NCI-H2107 treated with DMSO at 0.1 percent for 48 hours (cell line): ENCODE measurements around the gene AGXT.

Experiments
- DNase-seq: peaks from one replicate; lab custom pipeline; 2025; ENCODE audit not compliant: unreplicated experiment; lab: John Stamatoyannopoulos, UW

Gene AGXT

DNA sequence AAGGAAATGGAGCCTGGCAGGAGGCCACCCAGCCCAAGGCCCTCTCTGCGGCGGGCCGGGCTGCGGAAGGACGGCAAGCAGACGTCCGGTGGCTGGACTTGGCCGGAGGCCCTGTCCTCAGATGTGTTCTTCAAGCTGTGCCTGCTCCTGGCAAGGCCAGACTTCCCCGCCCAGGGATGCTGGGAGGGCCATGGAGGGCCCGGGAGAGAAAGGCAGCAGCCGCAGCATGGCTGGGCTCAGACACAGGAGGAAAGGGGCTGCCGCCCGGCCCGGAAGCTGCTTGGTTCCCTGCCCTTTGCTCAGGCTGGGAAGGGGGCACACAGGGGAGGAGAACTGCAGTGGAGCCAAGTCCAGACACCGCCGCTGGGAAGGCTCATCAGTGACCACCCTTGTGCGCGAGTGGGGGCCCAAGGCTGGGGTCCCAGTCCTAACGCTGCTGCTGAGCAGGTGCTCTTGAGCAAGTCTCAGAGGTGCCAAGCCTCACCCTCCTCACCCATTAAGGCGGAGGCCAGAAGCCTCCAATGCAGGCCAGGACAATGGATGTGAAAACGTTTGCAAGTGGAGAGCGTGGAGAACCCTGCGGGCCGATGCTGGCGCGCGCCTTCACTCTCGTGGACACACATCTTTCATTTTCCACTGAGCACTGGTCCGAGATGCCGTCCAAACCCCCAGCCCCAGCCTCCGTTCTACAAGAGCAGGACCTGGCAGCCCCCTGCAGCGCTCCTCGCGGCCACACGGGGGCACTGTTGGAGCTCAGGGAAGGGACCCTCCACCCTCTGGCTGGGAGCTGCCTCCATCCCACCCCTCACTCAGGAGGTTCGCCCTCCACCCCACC lies 45.4 kb downstream of the AGXT start:
- no peak for DNase-seq

DNA sequence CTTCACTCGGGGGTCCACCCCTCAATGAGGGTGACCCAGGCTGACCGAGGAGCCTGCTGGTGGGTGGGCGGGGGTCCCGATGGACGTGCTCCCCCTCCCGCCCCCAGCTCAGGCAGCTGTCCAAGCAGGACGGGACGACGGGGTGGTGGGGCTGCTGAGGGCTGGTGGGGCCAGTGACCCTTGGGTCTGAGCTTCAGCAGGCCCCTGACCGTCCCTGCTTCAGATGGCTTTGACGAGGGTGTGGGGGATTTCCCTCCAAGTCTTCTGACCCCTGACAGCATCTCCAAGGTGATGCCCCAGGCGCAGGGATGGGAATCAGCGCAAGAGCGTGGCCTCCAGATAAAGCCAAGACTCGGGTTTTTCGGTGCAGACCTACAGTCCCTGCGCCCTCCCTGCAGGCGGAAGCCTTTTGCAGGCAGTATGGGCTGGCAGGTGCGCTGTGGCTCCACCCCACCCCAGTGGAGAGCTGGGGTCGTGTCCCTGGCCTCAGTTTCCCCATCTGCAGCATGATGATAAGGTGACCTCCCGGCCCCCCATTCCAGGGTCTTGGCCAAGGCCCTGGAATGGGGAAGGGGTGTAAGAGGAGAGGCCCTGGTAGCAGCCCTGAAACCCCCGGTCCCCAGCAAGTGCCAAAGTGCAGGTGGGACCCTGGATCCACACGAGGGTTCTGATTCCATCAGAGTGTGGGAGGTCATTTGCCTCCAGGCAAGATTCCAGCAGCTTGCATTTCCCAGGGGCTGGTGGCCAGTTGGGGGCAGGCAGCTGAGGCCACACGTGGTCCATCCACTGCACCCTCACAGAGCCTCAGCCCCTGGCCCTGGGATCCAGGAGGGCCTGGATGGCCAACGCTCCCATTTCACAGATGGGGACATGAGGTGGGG lies 46.3 kb downstream of the AGXT start:
- DNase-seq = no peak

DNA sequence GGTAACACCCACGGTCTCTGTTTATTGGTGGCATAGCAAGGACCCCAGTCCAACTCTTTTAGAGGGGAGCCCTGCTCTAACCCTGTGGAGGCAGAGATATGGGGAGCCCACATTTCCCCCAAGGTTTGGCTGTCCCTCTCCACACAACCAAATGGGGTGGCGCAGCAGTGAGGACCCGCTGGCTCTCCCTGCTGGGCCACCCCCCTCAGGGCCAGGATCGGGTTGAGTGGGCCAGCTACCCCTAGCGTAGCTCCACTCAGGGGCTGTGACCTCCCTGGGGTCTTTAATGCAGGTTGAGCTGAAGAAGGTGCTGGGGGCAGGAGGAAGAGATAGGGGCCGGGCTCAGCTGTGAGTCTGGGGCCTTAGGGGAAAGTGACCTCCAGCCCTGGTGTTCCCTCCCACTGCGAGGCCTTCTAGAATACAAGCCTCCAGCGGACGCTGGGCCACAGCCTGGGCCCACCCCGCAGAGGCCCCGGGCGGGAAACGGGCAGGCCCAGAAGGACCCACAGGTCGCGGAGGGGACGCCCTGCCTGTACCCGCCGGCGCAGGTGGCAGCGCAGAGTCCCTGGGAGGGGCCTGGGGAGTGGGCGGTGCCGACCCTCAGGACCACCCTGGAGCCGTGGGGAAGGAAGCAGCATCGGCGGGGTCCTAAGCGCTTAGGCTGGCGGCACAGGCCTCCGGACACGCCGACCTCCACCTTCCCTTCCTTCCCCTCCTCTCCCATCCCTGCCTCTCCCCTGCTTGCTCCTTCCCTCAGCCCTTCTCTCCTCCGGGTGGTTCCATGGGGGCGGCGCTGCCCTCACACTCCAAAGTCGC lies 47.1 kb downstream of the AGXT start:
- no peak for DNase-seq

DNA sequence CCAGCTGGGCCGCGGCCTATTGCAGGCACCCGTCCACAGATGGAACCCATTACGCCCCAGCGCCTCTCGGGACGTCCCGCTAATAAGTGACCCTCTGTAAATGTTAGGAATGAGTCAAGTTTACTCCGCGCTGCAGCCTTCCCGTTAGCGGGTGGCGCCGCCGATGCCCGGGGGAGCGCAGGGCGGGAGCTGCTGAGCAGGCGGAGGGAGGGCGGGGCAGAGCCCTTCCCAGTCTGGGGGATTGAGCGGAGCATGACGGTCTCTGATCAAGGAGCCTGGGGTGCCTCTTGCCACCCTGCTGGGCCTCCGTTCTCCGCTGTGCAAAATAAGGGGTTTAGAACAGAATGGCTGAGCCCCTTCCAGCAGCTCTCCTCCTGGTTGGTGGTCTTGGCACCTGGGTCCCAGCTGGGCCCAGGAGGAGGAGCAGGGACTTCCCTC lies 48.0 kb downstream of the AGXT start:
- DNase-seq = no peak

DNA sequence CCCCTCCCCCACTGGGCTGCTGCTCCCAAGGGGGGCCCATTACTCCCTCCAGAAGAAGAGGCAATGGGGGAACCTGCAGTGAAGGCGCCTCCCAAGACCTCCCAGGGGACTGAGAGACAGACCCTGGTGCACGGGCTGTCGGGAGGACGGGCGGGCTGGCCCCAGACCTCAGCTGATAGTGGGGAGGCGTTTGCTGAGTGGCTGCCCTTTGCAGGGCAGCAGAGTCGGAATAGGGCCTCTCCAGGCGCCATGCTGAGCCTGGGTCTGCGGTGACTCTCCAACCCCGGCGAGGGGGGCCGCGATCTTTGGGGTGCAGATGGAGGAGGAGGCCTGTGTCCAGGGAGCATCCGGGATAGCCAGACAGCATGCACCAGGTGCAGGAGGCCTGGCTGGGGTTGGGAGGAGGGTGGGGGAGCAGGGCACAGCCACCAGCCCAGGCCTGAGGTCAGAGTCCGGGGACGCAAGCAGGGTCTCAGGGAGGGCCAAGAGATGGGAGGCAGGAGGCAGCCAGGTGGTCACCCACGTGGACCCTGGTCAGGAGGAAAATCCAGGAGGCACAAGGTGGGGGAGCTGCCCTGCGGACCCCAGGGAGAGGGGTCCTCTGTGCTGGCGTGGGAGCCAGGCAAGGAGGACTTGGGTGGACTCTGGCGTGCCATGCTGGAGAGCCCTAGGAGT lies 48.5 kb downstream of the AGXT start:
- no peak for DNase-seq

DNA sequence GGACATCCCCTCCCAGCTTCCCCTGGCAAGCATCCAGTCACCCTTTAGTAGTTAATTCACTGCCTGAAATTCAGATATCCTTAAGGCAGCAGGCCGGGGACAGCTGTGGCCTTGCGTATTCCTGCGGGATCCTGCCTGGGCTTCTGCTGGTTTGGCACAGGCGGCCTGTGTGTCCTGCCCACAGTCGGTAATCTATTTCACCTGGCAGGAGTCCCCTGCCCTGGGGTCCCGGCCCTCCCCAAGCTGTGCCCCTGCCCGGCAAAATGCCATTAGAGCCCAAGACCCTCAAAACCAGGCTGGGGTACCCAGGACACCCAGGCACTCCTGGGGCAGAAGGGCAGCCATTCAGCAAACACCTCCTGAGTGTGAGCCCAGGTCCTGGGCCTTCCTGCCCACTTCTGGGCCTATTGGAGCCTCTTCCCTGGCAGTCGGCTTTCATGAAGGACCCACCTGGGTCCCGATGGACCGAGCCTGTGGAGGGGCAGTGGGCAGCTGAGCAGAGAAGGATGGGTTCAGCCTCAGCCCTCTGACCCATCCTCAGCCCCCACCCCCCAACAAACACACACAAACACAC lies 49.1 kb downstream of the AGXT start:
- DNase-seq = no peak

DNA sequence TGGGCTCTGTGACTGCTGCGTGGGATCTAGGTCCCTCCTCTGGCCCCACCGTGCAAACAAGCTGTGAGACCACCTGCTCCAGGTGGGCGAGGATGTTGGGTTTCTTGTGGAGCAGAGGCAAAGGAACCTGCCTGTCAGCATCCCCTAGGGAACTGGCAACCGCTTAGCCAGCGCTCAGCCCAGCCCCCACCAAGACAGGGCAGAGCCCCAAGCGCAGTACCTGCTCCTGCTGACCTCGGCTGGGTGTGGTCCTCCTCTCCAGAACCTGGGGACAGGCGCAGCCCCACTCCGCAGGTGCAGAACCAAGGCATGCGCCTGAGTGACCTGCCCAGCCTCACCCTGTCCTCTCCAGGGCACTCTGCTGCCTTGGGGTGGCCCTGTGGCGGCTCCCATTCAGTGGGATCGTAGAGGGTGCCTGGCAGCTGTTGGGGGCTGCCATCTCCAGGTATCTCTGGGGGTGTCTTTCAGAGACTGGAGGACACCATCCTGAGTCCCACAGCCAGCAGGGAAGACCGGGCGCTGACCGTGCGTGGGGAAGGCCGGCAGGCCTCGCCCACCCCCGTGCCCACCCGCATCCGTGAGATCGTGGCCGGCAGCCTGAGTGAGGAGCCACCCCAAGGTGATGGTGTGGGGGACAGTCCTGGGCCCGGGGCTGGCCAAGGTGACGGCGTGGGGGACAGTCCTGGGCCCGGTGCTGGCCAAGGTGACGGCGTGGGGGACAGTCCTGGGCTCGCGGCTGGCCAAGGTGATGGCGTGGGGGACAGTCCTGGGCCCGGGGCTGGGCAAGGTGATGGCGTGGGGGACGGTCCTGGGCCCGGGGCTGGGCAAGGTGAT lies 49.9 kb downstream of the AGXT start:
- DNase-seq = no peak

- DNase-seq = no peak
These were observed 50.6 kb downstream of the AGXT start for GRCh38 chr2:240919161-240919781.

GRCh38 chr2:240919786-240920782 lies 51.5 kb downstream of the AGXT start:
- no peak for DNase-seq

GRCh38 chr2:240920783-240921231 lies 52.2 kb downstream of the AGXT start:
- no peak for DNase-seq

- DNase-seq = no peak
These were observed 52.8 kb downstream of the AGXT start for GRCh38 chr2:240921311-240921994.

- no peak for DNase-seq
These were observed 53.3 kb downstream of the AGXT start for GRCh38 chr2:240921995-240922244.

DNA sequence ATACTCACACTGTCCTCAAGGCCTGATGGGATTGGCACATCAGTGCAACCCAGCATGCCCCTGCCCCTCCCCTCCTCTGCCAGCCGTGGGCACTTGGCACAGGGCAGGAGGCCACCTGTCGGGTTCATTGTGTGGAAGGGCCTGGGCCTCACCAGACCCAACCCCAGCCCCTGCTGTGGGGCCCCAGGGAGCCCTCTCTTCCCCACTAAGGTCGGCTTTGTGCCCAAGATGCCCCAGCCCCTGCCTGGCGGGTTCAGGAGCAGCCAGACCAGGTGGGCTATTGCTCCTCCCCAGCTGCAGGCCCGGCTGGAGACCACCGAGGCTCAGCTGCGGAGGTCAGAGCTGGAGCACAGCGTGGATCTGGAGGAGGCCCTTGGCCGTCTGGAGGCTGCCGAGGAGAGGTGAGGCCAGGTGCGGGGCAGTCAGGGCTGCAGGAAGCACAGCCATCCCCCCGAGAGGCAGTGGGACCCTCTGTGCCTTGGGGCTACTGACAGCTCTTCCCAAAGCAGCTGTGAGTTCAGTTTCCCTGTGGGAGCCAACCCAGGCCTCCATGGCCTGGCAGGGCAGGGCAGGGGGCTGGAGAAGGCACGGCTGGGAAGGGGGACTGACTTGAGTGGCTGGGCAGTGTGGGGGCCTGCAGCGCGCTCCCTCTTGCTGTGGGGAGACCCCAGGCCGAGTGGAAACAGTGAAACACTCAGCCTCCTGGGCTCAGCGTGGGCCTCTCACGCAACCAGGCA lies 53.8 kb downstream of the AGXT start:
- DNase-seq = no peak

GRCh38 chr2:240922982-240923537 lies 54.4 kb downstream of the AGXT start:
- no peak for DNase-seq

DNA sequence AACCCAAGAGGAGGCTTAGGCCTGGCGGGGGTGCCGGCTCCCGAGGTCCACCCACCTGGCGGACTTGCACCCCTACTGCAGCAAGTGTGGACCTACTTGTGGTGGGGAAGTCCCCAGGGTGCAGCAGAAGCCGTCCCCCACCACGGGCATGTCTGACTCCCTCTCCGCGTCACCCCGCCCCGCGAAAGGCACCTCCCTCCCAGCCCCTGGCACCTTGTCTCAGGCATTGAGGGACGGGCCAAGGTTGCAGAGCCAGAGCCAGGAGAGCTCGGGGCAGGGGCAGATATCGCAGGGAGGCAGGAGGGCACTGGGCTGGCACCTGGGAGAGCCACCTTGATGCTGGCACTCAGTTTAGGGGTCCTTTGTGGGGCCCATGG lies 56.6 kb downstream of the AGXT start:
- DNase-seq = no peak
